HEK293 (cell line): ENCODE data around the gene PDGFB.

Experiments
- CTCF ChIP-seq: fragments of 450-650 bp; formaldehyde crosslinking; IDR thresholded peaks from 2 replicates; pipeline ENCODE4 v1.5.1; 2016; ENCODE audit warnings: missing biosample characterization, missing genetic modification characterization
- TCF7L2 ChIP-seq: IDR thresholded peaks from 2 replicates; pipeline ENCODE4 v1.6.1; 2011; ENCODE audit warnings: low read depth, mild to moderate bottlenecking, inconsistent platforms, low read length, moderate library complexity, borderline replicate concordance
- ZBTB10 ChIP-seq: fragments of 450-650 bp; formaldehyde crosslinking; IDR thresholded peaks from 2 replicates; pipeline ENCODE4 v1.5.1; 2016; ENCODE audit warnings: missing biosample characterization, missing genetic modification characterization
- ZNF785 ChIP-seq: fragments of 450-650 bp; formaldehyde crosslinking; IDR thresholded peaks from 2 replicates; pipeline ENCODE4 v1.5.1; 2016; ENCODE audit warnings: missing biosample characterization, missing genetic modification characterization

- TF ChIP-seq ZBTB10 (no peak), TCF7L2 (no peak), CTCF (no peak), ZNF785 (no peak)
Measured at GRCh38 chr22:39279170-39279850, 34.5 kb upstream of the PDGFB start.
